AG04449 (cell line): Measurements from ENCODE around the gene PLAGL2.

ENCODE experiments used
- CTCF ChIA-PET: fragments of 350-600 bp; formaldehyde crosslinking; extraction: SDS; loops from one replicate; lab custom pipeline; 2021; ENCODE audit warnings: antibody characterized with exemption; lab: Yijun Ruan, JAX
- POLR2A ChIA-PET: fragments of 400-600, 350-600 bp; formaldehyde crosslinking; extraction: SDS; loops from one replicate; lab custom pipeline; 2020; ENCODE audit warnings: antibody characterized with exemption, inconsistent platforms; lab: Yijun Ruan, JAX
- DNase-seq: peaks from one replicate; pipeline ENCODE4 v3.0.0-alpha.2; 2010; ENCODE audit warnings: low read depth, low spot score
- H3K4me3 ChIP-seq: 2 replicates; pipeline ENCODE4 v1.5.1; 2011; ENCODE audit warnings: low read depth, mild to moderate bottlenecking, control low read depth, low read length
- CTCF ChIP-seq: IDR thresholded peaks from one replicate; pipeline ENCODE4 v1.5.1; 2011; ENCODE audit warnings: mild to moderate bottlenecking, moderate library complexity, low read length, control low read depth, inconsistent platforms; ENCODE audit not compliant: insufficient read depth; ENCODE audit errors: missing control alignments

Gene PLAGL2

GRCh38 chr20:32244959-32245358 lies 37.4 kb upstream of the PLAGL2 start:
- no peak for DNase-seq
- POLR2A ChIA-PET: no interaction called here
- CTCF ChIA-PET: no interaction called here
- no peak overlapping the region for H3K4me3 ChIP-seq
- no peak for TF ChIP-seq CTCF

DNA sequence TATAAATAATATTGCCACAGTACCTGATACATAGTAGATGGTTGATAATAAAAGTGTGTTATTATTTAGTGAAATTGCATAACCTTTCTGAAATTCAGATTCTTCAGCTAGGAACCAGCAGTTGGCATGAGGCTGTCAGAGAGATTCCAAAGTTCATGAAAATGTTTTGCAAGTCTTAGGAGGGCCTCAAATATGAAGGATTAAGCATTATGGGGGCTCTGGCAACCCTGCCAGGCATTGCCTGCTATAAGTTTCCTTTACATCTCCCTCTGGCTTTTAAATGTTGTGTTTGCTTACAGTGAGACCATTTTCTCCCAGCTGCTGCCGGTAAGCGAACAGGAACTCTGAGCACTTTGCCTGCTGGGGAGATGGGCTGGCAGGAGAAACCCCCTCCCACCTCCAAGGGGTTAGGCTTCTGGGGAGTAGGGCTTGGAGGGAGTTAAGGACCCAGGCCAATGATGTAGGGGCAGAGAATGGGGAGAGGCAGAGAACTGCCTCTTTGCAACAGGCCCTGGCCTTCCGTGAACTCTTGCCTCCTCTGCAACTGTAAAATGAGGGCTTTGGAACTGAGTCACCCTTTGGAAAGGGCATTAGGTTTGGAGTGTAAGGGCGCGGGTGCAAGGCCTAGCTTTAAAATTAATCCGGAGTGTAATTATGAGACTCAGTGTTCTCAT lies 36.7 kb upstream of the PLAGL2 start:
- no peak for DNase-seq
- TF ChIP-seq CTCF: no peak
- H3K4me3 ChIP-seq: no peak overlapping the region
- ChIA-PET CTCF (no interaction called here), POLR2A (no interaction called here)

DNA sequence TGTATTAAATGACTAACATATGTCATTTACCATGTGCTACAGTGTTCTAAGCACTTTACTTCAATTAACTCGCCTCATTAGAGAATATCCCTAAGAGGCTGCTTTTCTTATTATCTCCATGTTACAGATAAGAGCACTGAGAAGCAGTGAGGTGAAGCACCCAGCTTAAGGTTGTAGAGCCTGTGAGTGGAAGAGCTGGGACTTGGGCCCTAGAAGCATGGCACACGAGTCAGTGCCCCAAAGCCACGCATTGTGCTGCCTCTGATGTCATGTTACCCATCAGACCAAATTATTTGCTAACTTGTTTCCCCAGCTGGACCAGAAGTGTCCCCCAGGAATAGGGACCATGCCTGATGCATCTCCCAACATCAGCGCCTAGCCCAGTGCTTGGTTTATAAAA lies 34.3 kb upstream of the PLAGL2 start:
- CTCF ChIA-PET: interaction anchor here (1.0 kb wide), 1 partner anchor 8 kb away, joined by 3 read pairs; no protein-coding TSS in a partner anchor
- no peak overlapping the region for H3K4me3 ChIP-seq
- no peak for TF ChIP-seq CTCF
- POLR2A ChIA-PET: no interaction called here
- no peak for DNase-seq

- no peak overlapping the region for H3K4me3 ChIP-seq
- POLR2A ChIA-PET: no interaction called here
- CTCF ChIA-PET: interaction anchor here (0.7 kb wide), 1 partner anchor 93 kb away, joined by 3 read pairs; no protein-coding TSS in a partner anchor
- DNase-seq: no peak
- TF ChIP-seq CTCF: no peak
These were observed 32.7 kb upstream of the PLAGL2 start for GRCh38 chr20:32240205-32240604.

- DNase-seq: no peak
- H3K4me3 ChIP-seq: no peak overlapping the region
- no peak for TF ChIP-seq CTCF
- POLR2A ChIA-PET: no interaction called here
- CTCF ChIA-PET: no interaction called here
These were observed 31.2 kb upstream of the PLAGL2 start for GRCh38 chr20:32238483-32239425.

GRCh38 chr20:32237419-32237818 lies 29.9 kb upstream of the PLAGL2 start:
- POLR2A ChIA-PET: no interaction called here

More at GRCh38 chr20:32237419-32237818, 29.9 kb upstream of the PLAGL2 start:
- TF ChIP-seq CTCF: no peak
- CTCF ChIA-PET: no interaction called here
- no peak for DNase-seq
- H3K4me3 ChIP-seq: no peak overlapping the region
